ENCODE measurements around the gene TARS3. TPM values are rescaled to one million over a fixed set of nuclear protein-coding genes. Genes with fewer than 3 reads are reported as not detected.

TARS3 gene
- 3.9 TPM for polyA plus RNA-seq (2012; ENCODE audit: insufficient read length, low read depth)

GRCh38 chr15:101723874-101724674 lies at the start of gene TARS3:
Gene TARS3 (minus strand): TSS chr15:101724473. CDS start chr15:101724387, 86 bp downstream.
- TF ChIP-seq FOXP2 (optimal IDR thresholded peaks at IDR 0.05; ENCODE audit: borderline replicate concordance, extremely low read depth, extremely low read length, insufficient read depth) (peak; percentile 67), POLR2AphosphoS5 (IDR thresholded peaks at IDR 0.05; ENCODE audit: low read depth, low read length) (peak; percentile 85), REST (IDR thresholded peaks at IDR 0.05; ENCODE audit: insufficient read depth in 1 of 2, low read depth in 2 of 2, low read length in 2 of 2) (peak in 1 of 2 experiments; percentile 67; a peak in 2 of 4 replicates), SIN3A (IDR thresholded peaks at IDR 0.05; ENCODE audit: borderline replicate concordance, insufficient read depth, low read length) (peak; percentile 77; the same call in 1 of the 2 replicates), TAF1 (IDR thresholded peaks at IDR 0.05; ENCODE audit: borderline replicate concordance, insufficient read depth, low read length) (peak; percentile 77; the same call in 1 of the 2 replicates)

GRCh38 chr15:101773496-101774100 lies 49.3 kb upstream of the TARS3 start:
- TF ChIP-seq FOXP2 (optimal IDR thresholded peaks at IDR 0.05; ENCODE audit: borderline replicate concordance, extremely low read depth, extremely low read length, insufficient read depth) (no peak), SIN3A (IDR thresholded peaks at IDR 0.05; ENCODE audit: borderline replicate concordance, insufficient read depth, low read length) (no peak), REST (IDR thresholded peaks at IDR 0.05; ENCODE audit: insufficient read depth in 1 of 2, low read depth in 2 of 2, low read length in 2 of 2) (no peak), TAF1 (IDR thresholded peaks at IDR 0.05; ENCODE audit: borderline replicate concordance, insufficient read depth, low read length) (no peak), POLR2AphosphoS5 (IDR thresholded peaks at IDR 0.05; ENCODE audit: low read depth, low read length) (no peak)

- TF ChIP-seq SIN3A (IDR thresholded peaks at IDR 0.05; ENCODE audit: borderline replicate concordance, insufficient read depth, low read length): no peak
- TF ChIP-seq TAF1 (IDR thresholded peaks at IDR 0.05; ENCODE audit: borderline replicate concordance, insufficient read depth, low read length): no peak
- no peak for TF ChIP-seq FOXP2 (optimal IDR thresholded peaks at IDR 0.05; ENCODE audit: borderline replicate concordance, extremely low read depth, extremely low read length, insufficient read depth)
- TF ChIP-seq POLR2AphosphoS5 (IDR thresholded peaks at IDR 0.05; ENCODE audit: low read depth, low read length): no peak
- no peak for TF ChIP-seq REST (IDR thresholded peaks at IDR 0.05; ENCODE audit: insufficient read depth in 1 of 2, low read depth in 2 of 2, low read length in 2 of 2)
Observed at GRCh38 chr15:101772921-101773320, 48.6 kb upstream of the TARS3 start.

GRCh38 chr15:101765772-101766456 lies 41.6 kb upstream of the TARS3 start:
- no peak for TF ChIP-seq REST (IDR thresholded peaks at IDR 0.05; ENCODE audit: insufficient read depth in 1 of 2, low read depth in 2 of 2, low read length in 2 of 2)
- no peak for TF ChIP-seq FOXP2 (optimal IDR thresholded peaks at IDR 0.05; ENCODE audit: borderline replicate concordance, extremely low read depth, extremely low read length, insufficient read depth)
- TF ChIP-seq TAF1 (IDR thresholded peaks at IDR 0.05; ENCODE audit: borderline replicate concordance, insufficient read depth, low read length): no peak
- TF ChIP-seq POLR2AphosphoS5 (IDR thresholded peaks at IDR 0.05; ENCODE audit: low read depth, low read length): no peak
- no peak for TF ChIP-seq SIN3A (IDR thresholded peaks at IDR 0.05; ENCODE audit: borderline replicate concordance, insufficient read depth, low read length)

Data from PFSK-1 (cell line).